HG03457 (cell line): ENCODE results near the gene SARDH.
"Not testable (repeated sequence)": the region's sequence is repeated elsewhere in the genome, so short reads cannot be mapped to it uniquely, and the experiment has no call there.

Source experiments
- ATAC-seq: cut with Tn5 transposase; IDR thresholded peaks from one replicate; pipeline ENCODE4 v1.9.1; 2021; ENCODE audit warnings: moderate number of reproducible peaks; ENCODE audit not compliant: unreplicated experiment

The SARDH gene

DNA sequence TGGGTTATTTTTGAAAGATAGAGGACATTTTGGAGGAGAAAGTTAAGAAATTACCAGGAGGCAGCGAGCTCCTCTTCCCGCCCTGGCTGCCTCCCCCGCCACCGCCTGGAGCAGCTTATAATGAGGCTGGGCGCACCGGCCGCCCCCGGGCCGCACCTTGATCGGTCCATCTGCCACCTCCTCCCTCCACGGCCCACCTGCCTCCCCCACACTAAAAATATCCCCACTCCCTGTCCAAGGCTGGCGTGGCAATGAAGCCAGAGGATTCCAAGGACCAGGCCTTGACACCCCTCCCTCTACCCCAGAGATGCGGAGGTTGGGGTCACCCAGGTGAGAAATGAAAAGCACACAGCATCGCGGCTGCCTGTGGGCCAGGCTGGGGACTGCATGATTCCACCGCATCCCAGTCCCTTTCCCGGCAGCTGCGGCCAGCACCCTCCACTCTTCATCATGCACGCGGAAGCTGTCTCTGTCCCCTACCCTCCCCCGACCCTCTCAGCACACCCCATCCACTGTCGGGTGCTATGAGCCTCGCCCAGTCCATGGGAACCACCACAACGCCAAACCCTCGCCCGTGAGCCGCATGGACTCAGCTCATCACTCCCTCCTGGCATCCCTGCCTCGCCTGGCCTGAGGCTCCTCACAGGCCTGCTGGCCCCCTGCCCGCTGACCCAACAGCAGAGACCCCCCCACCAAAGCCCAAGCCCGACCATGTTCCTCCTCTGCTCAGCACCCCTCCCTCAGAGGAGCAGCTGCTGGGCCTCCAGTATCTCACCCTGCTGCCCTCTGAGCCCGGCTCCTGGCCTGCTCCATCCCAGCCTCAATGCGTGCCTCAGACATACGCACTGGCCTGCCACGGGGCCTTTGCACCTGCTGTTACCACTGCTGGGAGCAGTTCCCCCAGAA lies 50.0 kb downstream of the SARDH start:
- no peak for ATAC-seq

DNA sequence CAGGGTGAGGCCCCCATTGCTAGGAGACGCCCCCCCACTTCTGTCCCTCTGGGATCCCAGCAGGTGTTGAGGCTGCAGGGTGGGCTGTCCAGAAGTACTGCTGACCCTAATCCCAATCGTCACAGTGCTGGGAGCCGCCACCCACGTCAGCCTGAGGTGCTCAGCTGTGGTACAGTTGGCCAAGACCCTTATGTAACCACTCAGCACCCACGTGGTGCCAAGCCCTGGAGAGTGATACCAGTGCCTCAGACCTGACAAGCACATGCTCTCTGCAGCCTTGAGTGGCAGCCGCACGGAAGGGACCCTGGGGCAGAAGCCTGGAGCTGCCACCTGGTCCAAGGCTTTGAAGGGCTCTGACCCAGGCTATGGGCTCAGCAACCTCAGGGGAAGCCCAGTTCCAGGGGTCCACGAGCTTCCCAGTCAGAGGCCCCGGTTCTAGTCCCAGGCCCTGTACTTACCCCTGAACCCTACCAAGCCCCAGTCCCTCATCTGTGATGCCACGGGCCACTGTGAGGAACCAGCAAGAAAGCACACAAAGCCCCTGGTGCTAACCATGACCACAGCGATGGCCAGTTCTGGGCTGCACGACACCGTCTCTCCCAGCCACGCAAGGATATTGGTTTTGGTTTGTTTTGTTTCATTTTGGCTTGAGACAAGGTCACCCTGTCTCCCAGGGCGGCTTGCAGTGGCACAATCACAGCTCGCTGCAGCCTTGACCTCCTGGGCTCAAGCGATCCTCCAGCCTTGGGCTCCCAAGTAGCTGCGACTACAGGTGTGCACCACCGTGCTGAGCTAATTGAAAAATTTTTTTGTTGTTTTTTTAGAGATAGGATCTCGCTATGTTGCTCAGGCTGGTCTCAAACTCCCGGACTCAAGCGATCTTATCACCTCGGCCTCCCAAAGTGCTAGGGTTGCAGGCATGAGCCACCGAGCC lies 51.2 kb downstream of the SARDH start:
- no peak for ATAC-seq

DNA sequence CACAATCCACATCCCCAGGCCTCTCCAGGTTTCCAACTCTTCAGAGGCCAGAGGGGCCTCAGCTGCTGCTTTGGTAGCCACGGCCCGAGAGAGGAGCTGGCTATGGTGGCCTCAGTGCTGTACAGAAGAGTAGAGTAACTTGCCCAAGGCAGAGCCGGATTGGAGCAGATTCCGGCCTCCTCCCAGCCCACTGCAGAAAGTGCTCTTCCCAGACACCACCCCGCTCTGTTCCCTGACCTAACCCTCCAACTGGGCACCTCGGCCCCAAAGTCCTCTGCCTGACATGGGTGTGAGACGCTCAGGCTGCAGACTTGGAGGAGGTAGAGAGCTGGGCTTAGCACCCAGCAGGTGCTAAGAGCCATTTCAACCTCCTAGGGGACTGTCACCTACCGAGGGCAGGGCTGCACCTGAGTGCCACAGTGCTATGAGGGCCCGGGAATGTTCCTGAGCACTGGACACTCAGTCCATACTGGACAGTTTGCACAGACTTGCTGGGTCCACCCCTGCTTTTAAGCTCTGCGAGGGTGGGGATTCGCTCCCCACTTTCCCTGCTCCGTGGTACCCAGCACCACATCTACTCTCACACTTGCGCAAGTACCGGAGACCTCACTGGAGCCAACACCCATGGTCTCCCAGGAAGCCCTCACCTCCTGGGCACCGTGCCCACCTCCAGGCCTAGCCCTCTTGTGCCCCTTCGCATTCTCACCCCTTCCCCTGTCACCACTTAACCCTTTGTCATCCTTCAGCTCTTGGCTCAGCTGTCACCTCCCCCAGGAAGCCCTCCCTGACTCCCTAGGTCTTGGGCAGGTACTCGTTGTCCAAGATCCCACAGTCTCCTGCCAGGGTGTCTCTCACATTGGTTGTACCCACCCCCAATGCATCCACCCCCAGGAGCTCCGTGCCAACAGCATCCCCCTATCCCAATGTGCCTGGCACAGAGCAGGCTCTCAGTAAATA lies 52.2 kb downstream of the SARDH start:
- ATAC-seq, result no peak

DNA sequence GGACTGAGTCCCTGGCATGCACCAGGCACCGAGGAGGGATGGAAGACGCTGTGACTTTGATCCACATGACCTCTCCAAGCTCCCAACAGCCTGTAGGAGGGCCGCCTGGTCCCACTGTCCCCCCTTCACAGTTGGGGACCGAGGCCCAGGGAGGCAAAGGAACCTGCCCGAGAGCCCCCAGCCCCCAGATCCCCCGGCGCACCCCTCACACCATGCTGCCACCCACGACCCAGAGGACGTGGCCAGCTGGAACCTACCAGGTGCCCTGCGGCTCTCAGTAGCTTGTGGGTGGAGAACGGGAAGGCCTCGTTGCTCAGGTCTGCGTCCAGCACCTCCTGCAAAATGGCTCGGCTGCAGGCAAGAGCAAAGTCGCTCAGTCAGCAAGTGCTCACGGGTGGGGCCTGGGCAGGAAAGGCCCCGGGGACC lies 53.2 kb downstream of the SARDH start:
- ATAC-seq, result no peak

DNA sequence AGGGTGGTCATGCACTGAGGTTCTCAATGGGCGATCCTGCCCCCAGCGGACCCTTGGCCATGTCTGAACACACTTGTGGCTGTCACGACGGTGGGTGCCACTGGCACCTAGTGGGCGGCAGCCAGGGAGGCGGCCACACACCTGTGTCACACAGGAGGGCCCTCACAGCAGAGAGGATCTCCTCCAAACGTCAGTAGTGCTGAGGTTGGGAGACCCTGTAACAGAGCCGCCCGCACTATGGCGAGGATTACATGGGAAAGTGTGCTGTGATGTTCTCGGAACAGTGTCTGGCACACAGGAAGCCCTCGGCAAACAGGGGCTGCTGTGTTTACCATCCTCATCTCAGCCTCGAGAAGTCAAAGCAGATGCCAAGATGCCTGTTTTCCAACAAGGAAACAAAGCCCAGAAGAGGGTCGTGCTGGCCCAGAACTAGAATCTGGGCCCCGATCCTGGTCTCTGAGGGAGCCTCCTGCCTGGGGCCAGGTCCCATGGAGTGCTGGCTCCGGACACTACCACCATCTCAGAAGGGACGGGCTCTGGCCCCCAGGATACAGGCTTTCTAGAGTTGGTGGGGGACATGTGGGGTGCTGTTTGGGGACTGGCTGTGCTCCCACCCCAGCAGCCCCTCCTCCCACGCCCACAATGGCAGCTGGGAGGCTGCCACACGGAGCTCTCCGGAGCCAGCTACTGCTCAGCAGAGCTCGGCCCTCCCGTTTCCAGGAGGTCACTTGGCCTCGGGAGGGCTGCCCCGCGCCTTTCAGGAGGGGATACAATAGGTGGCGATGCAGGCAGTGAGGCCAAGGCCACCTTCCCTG lies 53.8 kb downstream of the SARDH start:
- ATAC-seq, result no peak

DNA sequence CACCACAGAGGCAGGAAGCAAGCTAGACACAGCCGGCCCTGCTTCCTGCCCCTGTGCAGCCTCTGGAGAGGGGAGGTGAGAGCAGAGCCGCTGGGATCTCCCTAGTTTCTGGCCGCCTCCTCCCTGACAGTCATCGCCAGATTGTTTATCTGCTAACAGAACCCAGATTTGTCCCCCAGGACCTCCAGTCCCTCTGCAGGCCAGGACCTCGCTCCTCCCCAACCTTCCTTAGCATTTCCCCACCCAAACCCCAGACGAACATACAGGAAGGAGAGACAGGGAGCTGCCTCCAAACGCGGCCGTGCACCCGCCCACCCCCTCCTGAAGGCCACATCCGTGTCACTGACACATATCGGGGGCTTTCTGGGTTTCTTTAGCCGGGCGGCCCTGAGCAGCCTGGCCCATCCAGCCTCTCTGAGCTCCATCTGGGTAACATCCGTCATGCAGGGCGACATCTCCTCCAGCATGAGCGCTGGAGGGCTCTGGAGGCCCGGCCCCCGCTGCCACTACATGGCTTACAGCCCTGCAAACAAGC lies 54.5 kb downstream of the SARDH start:
- no peak for ATAC-seq

DNA sequence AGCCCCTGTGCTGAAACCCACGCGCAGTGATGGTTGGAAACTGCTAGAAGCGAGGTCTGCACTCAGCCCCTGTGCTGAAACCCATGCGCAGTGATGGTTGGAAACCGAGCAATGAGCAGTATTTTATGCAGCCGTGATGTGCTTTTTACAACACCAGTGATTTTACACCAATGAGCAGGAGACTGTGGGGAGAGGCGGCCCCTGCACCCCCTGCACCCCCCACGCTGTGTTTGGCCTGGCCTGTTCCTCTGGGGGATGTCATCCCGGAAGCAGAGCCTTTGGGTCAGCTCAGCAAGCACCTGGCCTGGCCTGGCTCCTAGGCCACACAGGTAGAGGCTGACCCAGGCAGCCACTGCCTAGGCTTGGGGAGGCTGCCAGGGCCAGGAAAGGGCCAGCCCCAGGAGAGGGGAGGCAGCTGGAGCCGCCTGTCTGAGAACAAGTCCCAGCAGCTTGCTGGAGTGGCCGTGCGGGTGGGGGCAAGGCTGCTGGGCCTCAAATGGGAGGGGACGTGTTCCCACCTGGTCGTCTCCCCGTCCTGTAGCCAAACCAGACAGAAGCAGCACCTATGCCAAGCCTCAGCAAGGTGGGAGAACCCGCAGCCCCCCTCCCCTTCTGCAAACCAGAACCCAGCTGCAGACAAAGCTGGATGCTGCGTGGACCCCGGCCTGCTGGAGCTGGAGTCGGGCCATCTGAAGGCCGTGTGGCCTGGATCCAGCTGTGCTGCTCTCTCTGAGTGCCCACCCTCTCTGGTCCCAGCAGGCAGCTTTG lies 55.1 kb downstream of the SARDH start:
- no peak for ATAC-seq

DNA sequence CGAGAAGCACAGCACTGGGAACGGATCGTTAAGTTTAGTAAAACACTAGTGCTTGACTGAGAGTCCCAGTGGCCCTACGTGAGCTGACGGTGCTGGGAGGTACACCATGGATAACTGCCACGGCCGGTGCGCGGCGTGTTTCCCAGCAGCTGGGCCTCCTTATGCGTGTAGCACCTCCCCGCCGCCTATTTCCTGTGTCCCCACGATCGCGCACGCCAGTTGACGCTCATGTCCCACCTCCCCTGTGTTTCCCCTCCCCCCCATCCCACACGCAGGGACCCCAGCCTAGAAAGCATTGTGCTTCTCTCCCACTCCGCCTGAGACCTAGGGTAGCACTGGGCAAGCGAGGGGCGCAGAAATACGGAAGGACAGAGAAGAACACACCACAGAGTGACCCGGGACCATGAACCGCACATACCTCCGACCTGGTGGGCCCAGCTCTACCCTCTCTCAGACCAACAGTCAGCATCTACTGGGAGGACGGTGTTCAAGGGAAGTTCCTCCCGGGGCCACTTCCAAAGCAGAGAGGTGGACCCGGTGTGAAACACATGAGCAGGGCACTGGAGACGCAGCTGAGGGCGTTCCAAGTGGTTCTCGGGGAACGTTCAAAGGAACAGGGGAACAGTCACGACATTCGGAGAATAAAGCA lies 56.4 kb downstream of the SARDH start:
- ATAC-seq, result no peak

DNA sequence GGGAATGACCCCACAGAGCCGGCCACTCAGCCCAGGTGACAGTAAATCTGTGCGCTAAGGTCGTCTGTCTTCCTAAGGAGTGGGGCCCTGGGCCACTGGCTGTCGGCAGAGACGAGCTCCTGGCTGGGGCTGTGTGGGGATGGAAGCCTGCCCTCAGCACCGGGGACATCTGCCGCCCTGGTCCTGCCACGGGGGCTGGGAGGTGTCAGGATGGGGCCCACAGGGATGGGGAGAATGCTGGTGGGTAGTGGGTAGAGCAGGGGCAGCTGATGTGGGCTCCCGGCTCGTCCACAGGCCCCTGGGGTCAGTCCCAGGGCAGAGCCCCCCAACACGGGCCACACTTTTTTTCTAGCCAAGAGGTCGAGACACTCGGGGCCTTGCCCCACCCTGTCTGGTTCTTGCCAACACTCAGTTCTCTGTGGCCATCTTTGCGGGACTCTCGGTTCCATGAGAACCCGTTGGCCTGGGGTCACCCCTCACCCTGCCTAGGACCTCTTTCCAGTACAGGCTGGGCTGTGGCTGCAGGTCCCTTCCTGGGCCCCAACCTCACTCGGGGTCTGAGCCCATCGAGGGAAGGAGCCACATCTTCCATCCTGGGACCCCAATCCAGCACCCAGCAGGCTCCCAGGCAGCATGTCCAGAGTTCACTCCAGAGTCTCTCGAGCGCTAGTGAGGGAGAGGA lies 57.0 kb downstream of the SARDH start:
- no peak for ATAC-seq

DNA sequence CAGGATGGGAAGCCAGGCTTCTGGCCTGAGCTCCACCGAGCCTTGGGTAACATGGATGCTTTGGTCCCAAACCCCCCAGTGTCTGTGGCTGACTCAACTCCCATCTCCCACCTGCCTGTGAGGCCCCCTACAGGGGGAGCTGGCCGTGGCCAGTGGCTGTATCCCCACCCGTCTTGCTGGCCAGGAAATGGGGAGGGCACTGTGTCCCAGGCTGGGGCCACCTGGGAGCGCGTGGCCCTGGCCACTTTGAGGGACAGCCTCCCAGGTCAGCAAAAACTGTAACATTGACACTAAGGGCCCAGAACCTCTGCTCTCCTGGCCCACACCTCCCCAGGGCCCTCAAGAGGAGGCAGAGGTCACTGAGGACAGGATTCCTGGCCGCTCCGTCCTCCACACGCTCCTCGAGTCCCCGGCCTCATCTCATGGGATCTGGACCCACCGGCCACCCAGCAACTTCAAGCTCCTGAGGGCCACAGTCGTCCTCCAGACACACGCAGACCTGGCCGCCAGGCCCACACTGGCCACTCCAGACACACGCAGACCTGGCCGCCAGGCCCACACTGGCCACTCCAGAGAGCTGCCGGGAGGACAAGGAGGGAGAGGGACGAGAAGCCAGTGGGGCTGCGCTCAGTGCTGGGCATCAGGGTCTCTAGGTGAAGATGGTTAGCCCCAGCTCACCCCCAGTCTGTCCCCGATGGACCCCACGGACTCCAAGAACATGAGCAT lies 57.7 kb downstream of the SARDH start:
- no peak for ATAC-seq

DNA sequence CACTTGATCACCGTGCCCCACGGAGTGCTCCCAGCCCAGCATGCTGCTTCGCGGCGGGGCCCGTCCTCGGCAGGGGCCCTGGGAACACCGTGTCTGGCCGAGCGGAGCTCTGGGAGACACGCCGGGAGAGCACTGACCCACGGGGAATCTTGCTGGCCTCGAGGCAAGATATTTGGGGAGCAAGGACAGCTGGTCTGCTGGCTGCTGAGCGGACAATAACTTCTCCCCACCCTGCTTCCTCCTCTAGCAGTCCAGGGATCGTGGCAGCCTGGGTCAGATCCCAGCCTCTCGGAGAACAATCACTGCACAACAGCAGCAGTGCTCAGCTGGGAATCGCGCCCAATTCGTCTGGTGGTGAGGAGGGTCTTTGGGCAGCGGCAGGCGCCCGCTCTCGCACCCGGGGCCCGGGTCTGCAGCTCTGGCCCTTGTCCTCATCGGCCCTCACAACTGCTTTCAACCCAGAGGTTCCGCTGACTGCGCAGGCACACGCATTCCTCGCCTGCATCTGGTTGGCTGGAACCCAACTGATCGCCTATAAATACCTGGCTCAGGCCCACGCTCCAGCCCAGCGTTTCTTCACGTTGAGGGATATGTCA lies 58.6 kb downstream of the SARDH start:
- no peak for ATAC-seq

DNA sequence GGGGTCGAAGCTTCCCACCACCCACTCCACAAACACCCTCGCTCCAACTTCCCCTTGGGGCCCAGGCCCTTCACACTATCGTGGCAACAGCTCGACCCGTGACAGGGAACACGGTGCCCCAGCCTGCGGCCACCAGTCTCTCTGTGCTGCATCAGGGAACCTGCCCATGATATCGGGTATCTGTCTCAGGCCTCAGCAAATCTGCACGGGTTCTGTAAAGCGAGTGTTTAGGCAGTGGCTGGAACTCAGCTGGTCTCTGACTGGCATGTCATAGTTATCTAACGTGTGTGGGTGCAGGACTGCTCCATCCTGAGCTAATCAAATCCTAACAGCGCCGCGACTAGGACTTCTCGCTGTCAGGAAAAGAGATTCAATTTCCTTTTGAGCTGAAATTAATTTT lies 59.1 kb downstream of the SARDH start:
- no peak for ATAC-seq

DNA sequence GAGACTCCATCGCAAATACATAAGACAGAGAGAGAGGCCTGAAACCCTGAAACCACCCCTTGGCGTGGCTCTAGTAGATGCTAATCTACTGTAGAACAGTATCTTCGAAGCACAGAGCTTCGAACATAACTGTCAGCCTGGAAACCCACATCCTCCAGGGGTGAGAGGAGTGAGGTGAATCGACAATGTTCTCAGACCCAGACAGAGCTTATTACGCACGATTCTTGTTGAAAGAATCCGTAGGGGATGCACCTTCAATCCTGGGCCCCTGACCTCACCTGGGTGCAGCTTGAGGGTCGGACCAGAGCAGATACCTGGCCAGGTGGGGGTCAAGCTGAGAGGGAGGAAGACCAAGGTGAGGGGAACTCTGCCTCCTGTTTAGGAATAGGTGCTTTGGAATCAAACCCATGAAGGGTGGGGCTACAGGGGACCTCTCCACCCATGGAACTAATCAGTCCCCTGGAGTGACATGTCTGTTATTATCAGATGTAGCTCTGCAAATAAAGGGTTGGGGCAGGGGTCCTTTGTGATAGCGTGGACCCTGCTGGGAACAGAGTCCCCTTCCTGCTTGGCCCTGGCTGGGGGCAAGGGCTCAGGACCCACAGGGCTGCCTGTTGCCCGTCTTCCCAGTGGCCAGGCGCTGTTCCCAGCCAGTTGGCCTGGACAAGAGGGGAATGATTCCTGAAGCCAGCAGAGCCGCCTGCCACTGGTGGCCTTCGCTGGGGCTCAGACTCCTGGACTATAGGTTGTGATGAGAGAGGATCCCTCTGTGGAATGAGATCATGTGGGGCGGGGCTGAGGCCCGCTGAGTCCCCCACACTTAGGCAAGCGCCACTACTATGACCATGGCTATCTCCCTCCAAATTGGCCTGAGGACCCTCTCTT lies 60.8 kb downstream of the SARDH start:
- no peak for ATAC-seq

DNA sequence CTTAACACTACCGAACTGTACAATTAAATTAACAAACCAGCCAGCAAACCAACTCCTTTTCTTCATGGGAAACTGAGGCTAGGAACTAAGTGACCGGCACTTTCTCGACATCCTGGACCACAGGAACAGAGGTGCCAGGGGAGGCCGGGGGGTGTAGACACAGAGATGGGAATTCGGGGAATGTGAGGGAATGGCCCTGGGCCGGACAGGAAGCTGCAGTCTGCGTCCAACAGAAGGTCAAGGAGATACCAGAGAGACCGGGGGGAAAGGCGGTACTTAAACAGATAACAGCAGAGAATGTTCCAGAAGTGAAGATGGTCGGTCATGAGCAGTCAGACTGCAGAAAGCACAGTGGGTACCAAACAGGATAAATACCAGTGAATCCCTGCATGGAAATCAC lies 61.7 kb downstream of the SARDH start:
- ATAC-seq, result no peak

DNA sequence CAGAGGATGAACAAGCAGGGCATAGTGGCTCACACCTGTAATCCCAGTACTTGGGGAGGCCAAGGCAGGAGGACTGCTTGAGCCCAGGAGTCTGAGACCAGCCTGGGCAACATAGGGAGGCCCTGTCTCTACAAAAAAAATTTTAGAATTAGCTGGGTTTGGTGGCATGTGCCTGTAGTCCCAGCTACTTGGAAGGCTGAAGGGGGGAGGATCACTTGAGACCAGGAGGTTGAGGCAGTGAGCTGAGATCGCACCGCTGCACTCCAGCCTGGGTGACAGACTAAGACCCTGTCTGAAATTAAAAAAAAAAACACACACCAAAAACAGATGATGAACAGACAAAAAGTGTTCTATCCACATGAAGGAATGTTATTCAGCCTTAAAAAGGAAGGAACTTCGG lies 62.4 kb downstream of the SARDH start:
- not testable (repeated sequence) for ATAC-seq

DNA sequence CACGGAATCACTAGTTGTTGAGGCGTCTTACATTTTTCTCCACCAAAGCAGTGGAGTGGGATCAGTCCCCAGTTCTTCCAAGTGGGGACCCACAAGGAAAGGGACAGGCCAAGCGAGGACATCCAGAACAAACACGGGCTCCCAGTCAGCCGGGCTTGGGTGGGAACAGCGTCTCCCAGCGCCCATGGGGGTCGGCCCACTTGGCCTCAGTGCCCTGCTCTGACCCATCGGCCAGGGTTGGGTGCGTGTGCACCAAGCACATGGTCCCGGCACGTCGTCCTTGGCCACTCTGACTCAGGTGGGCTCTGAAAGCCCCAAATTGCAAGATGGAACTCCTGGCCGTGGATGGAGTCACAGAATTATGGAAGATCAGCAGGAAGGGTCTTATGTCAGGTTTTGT lies 64.1 kb downstream of the SARDH start:
- ATAC-seq, result no peak
